Uterus (tissue), 4 donors: ENCODE measurements around the gene AMOTL1. TPM values are rescaled to one million over a fixed set of nuclear protein-coding genes. Genes with fewer than 3 reads are reported as not detected.
"Not testable (repeated sequence)": the region's sequence is repeated elsewhere in the genome, so short reads cannot be mapped to it uniquely, and the experiment has no call there.

Experiments used
- DNase-seq, 2 donors: peaks; one replicate each; pipeline ENCODE4 v3.0.0-alpha.2; 2019 to 2020
- H3K27ac ChIP-seq, 2 donors: fragments of 200-600 bp; sonication (generic); 1 replicate in 1 of 2; 2 replicates in 1 of 2; pipeline ENCODE4 v1.5.1; 2016 to 2018
- H3K27me3 ChIP-seq, 2 donors: fragments of 200-600 bp; sonication (generic); one replicate each; pipeline ENCODE4 v1.5.1; 2018 to 2019; ENCODE audit warnings: control low read depth in 1 of 2
- H3K36me3 ChIP-seq, 2 donors: fragments of 200-600 bp; sonication (generic); one replicate each; pipeline ENCODE4 v1.5.1; 2019; ENCODE audit warnings: control low read depth in 1 of 2
- H3K4me1 ChIP-seq, 2 donors: fragments of 200-600 bp; sonication (generic); one replicate each; pipeline ENCODE4 v1.5.1; 2018 to 2019; ENCODE audit warnings: control low read depth in 1 of 2
- H3K4me3 ChIP-seq, 2 donors: fragments of 200-600 bp; sonication (generic); 1 replicate in 1 of 2; 2 replicates in 1 of 2; pipeline ENCODE4 v1.5.1; 2018 to 2019; ENCODE audit warnings: mild to moderate bottlenecking in 1 of 2
- H3K9me3 ChIP-seq, 2 donors: fragments of 200-600 bp; sonication (generic); one replicate each; pipeline ENCODE4 v1.5.1; 2019; ENCODE audit warnings: control low read depth in 1 of 2
- CTCF ChIP-seq, 4 experiments: fragments of 200-600 bp in 2 of 4; fragments of 450-650 bp in 2 of 4; sonication (generic) in 2 of 4; IDR thresholded peaks; one replicate each; pipeline ENCODE4 v1.5.1; 2016 to 2019; ENCODE audit warnings: antibody characterized with exemption in 4 of 4, mild to moderate bottlenecking in 2 of 4, moderate library complexity in 1 of 4
- POLR2A ChIP-seq, 2 donors: fragments of 450-650 bp; IDR thresholded peaks; one replicate each; pipeline ENCODE4 v1.6.1; 2016; ENCODE audit warnings: antibody characterized with exemption in 2 of 2, mild to moderate bottlenecking in 1 of 2, moderate library complexity in 1 of 2
- intact Hi-C: fragments of 100-400 bp; cut with DNase I; formaldehyde crosslinking; loops from one replicate; pipeline ENCODE4 v1.15.1; 2023; ENCODE audit warnings: low total_unique reads
- total RNA-seq, 4 donors: library from RNA; depleted of rRNA in 3 of 4; stranded (reverse); fragments of >200 nt in 3 of 4; gene quantifications; one replicate each; pipeline versions ENCODE4 v1.1.0 to v1.2.4, GENCODE V29; 2014 to 2023
- donor health status: DM: yes; HTN: yes; CAD: no.

AMOTL1 gene
- total RNA-seq, 4 donors from 2014 or later: 20.6 to 107 (median 41.5) TPM

- Histone ChIP-seq H3K9me3 (no peaks in the 10 kb centered on the region), H3K4me3 (no peak overlapping the region), H3K36me3 (no peaks in the 10 kb centered on the region), H3K27ac (no peak overlapping the region), H3K27me3 (no peaks in the 10 kb centered on the region), H3K4me1 (no peaks in the 10 kb centered on the region)
- TF ChIP-seq POLR2A (IDR thresholded peaks at IDR 0.05): no peak
- TF ChIP-seq CTCF (IDR thresholded peaks at IDR 0.05): no peak
- no peak for DNase-seq
- intact Hi-C loops: no loop called here
These were observed 38.3 kb downstream of the AMOTL1 start for GRCh38 chr11:94806419-94806818.

GRCh38 chr11:94809251-94809650, 41.1 kb downstream of the AMOTL1 start:
- H3K9me3 ChIP-seq: no peaks in the 10 kb centered on the region
- intact Hi-C loops: no loop called here
- no peak overlapping the region for H3K4me3 ChIP-seq
- H3K27ac ChIP-seq: no peak overlapping the region
- H3K4me1 ChIP-seq: no peaks in the 10 kb centered on the region
- TF ChIP-seq POLR2A (IDR thresholded peaks at IDR 0.05) (no peak), CTCF (IDR thresholded peaks at IDR 0.05) (no peak)
- H3K36me3 ChIP-seq: no peaks in the 10 kb centered on the region
- DNase-seq: no peak
- H3K27me3 ChIP-seq: no peaks in the 10 kb centered on the region

GRCh38 chr11:94812724-94813720, 44.9 kb downstream of the AMOTL1 start:
- intact Hi-C loops, H3K9me3 ChIP-seq, DNase-seq, H3K27me3 ChIP-seq, H3K4me1 ChIP-seq, H3K36me3 ChIP-seq, H3K4me3 ChIP-seq: not testable (repeated sequence)
- peak overlapping the region; percentile 23 to 52 for H3K27ac ChIP-seq

GRCh38 chr11:94814272-94814976, 46.3 kb downstream of the AMOTL1 start:
- Histone ChIP-seq H3K9me3 (no peaks in the 10 kb centered on the region), H3K4me1 (no peaks in the 10 kb centered on the region), H3K36me3 (no peaks in the 10 kb centered on the region), H3K27me3 (no peaks in the 10 kb centered on the region), H3K27ac (peak overlapping the region; percentile 23 to 52), H3K4me3 (no peak overlapping the region)
- DNase-seq: peak; percentile 42 to 54
- intact Hi-C loops: no loop called here
- TF ChIP-seq CTCF (IDR thresholded peaks at IDR 0.05) (no peak), POLR2A (IDR thresholded peaks at IDR 0.05) (no peak)

GRCh38 chr11:94815705-94816344, 47.7 kb downstream of the AMOTL1 start:
- Histone ChIP-seq H3K4me1 (no peaks in the 10 kb centered on the region), H3K4me3 (no peak overlapping the region), H3K36me3 (no peaks in the 10 kb centered on the region), H3K27ac (no peak overlapping the region), H3K27me3 (no peaks in the 10 kb centered on the region), H3K9me3 (no peaks in the 10 kb centered on the region)
- TF ChIP-seq POLR2A (IDR thresholded peaks at IDR 0.05) (no peak), CTCF (IDR thresholded peaks at IDR 0.05) (no peak)
- DNase-seq: no peak
- intact Hi-C loops: no loop called here
